ENCODE data around the gene FAM83B.

DNA sequence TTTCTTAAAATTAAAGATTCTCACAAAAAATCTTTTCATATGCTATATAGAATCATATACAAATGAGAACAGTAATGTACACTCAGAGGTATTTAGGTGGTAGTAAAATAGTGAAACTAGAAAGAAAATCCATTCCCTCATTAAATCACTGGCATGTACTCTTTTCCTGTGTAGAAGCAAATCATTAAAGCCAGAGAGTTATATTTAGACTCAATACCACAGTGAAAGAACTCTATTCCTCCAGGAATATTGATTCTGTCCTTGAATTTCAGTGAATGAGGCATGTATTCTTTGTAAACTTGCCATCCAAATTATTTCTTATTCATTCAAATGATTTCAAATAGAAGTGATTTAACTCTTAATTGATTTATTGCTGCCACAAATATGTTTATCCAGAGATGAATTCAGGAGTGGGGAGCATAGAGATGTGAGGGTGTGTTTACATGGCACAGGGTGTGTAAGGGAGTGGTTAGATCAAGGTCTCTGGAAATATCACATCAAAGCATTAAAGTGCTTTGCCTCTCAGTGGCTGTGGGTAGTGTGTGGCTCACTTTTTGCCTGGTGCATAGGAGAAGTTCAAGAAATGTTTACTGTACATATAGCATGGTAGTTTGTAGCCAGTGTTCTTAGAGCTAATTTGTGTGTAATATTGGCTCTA, 141.2 kb downstream of the FAM83B start:
- TF ChIP-seq HDAC6 (IDR thresholded peaks at IDR 0.05; ENCODE audit: low read depth, low read length), result no peak
- no peak for TF ChIP-seq ZNF546 (CRISPR knock-in tag; conservative IDR thresholded peaks at IDR 0.05)
- TF ChIP-seq, protein P1, sequence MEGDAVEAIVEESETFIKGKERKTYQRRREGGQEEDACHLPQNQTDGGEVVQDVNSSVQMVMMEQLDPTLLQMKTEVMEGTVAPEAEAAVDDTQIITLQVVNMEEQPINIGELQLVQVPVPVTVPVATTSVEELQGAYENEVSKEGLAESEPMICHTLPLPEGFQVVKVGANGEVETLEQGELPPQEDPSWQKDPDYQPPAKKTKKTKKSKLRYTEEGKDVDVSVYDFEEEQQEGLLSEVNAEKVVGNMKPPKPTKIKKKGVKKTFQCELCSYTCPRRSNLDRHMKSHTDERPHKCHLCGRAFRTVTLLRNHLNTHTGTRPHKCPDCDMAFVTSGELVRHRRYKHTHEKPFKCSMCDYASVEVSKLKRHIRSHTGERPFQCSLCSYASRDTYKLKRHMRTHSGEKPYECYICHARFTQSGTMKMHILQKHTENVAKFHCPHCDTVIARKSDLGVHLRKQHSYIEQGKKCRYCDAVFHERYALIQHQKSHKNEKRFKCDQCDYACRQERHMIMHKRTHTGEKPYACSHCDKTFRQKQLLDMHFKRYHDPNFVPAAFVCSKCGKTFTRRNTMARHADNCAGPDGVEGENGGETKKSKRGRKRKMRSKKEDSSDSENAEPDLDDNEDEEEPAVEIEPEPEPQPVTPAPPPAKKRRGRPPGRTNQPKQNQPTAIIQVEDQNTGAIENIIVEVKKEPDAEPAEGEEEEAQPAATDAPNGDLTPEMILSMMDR (CRISPR knock-in tag; IDR thresholded peaks at IDR 0.05), result no peak

All from HepG2 (cell line).